Parietal lobe (tissue), 2 donors: ENCODE measurements around the gene XAF1. TPM values are rescaled to one million over a fixed set of nuclear protein-coding genes. Genes with fewer than 3 reads are reported as not detected.

Source experiments
- small RNA-seq: library from RNA; depleted of rRNA; stranded (forward); fragments of <200 nt; gene quantifications from one replicate; pipeline ENCODE3, GENCODE V24; 2014; ENCODE audit warnings: low replicate concordance
- total RNA-seq: library from RNA; depleted of rRNA; stranded (reverse); fragments of >200 nt; gene quantifications from one replicate; pipeline ENCODE4 v1.2.3, GENCODE V29; 2014

XAF1 gene
- total RNA-seq = 3.8 TPM

GRCh38 chr17:6755731-6756184 lies at the start of gene XAF1:
Gene XAF1, plus strand, starts transcription at chr17:6756046. Its CDS starts 33 bp downstream, at chr17:6756079.

GRCh38 chr17:6713130-6713917 lies 42.5 kb upstream of the XAF1 start, which contains the start of gene SLC13A5:
Gene SLC13A5, minus strand, starts transcription at chr17:6713369. Its CDS starts 36 bp downstream, at chr17:6713333.

GRCh38 chr17:6775871-6776405 lies 20.1 kb downstream of the XAF1 start, which contains the start of gene FBXO39:
Gene FBXO39, plus strand, starts transcription at chr17:6776215. Its CDS starts 3,654 bp downstream, at chr17:6779869.

Small RNA genes lying within 50 kb of the gene (small RNA-seq; reads per million reads assigned to genes)
- not detected for gene AC004706.2

Other genes starting within 250 kb of the XAF1 start
- 13.8 TPM for gene PITPNM3, start 199.5 kb upstream of the XAF1 start, total RNA-seq
- gene KIAA0753, start 115.3 kb upstream of the XAF1 start, total RNA-seq = 62.6 TPM
- 31.0 TPM for gene TXNDC17, start 115.0 kb upstream of the XAF1 start, total RNA-seq
- 12.5 TPM for gene MED31, start 104.4 kb upstream of the XAF1 start, total RNA-seq
- gene C17orf100, start 104.3 kb upstream of the XAF1 start, total RNA-seq = 5.3 TPM
- 0.63 TPM for gene SLC13A5, start 42.7 kb upstream of the XAF1 start, total RNA-seq
- not detected for gene FBXO39, start 20.2 kb downstream of the XAF1 start, total RNA-seq
- 1.3 TPM for gene TEKT1, start 75.7 kb downstream of the XAF1 start, total RNA-seq
- gene ALOX12, start 240.0 kb downstream of the XAF1 start, total RNA-seq = not detected